Activated CD4-positive, CD25-positive, alpha-beta regulatory T cell (primary cell): Measurements from ENCODE around the gene TASOR2.
A peak's percentile ranks its signal among the peaks of the same experiment; 100 is the strongest.

Experiments used
- DNase-seq, 4 experiments: peaks; one replicate each; lab custom pipeline; 2025; lab: John Stamatoyannopoulos, UW

Gene TASOR2

DNA sequence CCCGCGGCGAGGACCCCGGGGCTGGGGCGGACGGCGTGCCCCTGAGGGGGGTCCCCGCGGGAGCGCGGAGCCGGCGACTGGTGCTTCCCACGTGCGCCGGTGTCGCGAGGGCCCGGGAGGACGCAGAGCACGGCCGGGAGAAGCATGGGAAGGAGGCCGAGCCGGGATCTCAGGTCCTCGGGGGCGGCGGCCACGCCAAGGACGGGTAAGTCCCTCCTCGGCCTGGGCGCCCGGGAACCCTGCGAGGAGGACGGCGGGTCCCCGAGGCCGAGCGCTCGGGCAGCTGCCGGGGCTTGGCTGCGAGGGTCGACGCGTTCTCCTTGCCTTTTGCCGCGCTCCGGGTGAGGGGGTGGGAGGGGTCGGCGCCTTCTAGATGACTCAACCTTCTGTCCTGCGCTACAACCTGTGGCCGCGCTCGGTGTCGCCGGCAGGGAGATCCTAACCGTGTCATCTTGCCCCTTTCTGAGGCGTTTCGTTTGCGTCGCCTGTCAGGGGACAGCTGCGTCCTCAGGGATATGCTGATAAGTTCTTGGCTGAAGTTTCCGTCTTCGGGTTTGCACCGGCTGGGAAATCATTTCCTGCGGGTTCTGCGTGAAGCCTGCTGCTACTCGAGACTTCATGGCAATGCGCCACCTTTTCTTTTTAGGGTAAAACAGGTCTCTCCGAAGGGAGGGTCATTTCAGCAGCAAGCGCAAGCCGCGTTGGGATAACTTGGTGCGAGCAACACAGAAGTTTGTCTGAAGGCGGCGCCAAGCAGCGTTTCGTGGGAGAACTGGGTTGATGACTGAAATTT is 529 bp downstream of the TASOR2 start:
- peak; percentile 35 to 48 (median 38) for DNase-seq

DNA sequence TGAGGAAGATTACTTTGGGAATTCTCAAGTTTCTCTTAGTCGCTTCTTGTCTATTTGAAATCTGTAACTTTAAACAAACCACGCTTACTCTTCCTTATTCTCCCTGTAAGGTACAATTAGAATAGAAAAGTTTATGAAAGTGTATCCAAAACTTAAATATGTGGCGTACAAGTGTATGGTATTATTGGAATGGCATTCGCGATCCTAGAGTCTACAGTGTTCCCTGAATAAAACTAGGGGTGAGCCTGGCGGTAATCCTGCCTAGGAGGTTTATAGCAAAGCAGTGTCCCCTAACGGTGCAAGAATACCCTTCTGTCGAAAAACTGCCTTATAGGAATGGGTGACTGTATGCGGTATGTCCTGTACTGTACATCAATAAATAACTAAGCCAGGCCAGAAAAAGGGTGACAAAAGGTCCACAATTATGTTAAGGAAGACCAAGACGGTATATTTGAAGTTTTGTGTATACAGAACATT is 1.2 kb downstream of the TASOR2 start:
- DNase-seq = no peak

DNA sequence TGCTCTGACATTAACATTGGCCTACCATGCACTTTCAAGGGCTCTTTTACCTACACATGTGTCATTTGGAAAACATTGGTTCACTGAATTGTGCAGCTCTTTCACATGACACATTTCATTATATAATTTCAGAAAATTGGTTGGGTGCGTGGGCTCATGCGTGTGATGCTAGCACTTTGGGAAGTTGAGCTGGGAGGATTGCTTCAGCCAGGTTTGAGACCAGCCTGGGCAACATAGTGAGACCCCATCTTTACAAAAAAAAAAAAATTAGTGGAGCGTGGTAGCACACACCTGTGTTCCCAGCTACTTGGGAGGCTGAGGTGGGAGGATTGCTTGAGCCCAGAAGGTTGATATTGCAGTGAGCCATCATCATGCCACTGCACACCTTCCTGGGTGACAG is 3.9 kb downstream of the TASOR2 start:
- no peak for DNase-seq

DNA sequence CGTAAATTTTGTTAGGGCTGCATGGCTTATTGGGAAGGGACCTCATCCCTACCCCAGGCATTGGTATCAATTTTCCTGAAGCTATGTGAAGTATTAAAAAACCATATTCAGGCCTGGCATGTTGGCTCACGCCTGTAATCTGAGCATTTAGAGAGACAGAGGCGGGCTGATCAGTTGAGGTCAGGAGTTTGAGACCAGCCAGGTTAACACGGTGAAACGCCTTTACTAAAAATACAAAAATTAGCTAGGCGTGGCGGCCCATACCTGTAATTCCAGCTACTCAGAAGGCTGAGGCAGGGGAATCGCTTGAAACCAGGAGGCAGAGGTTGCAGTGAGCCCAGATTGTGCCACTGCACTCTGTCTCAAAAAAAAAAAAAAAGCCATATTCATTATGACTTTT is 7.1 kb downstream of the TASOR2 start:
- DNase-seq = no peak

DNA sequence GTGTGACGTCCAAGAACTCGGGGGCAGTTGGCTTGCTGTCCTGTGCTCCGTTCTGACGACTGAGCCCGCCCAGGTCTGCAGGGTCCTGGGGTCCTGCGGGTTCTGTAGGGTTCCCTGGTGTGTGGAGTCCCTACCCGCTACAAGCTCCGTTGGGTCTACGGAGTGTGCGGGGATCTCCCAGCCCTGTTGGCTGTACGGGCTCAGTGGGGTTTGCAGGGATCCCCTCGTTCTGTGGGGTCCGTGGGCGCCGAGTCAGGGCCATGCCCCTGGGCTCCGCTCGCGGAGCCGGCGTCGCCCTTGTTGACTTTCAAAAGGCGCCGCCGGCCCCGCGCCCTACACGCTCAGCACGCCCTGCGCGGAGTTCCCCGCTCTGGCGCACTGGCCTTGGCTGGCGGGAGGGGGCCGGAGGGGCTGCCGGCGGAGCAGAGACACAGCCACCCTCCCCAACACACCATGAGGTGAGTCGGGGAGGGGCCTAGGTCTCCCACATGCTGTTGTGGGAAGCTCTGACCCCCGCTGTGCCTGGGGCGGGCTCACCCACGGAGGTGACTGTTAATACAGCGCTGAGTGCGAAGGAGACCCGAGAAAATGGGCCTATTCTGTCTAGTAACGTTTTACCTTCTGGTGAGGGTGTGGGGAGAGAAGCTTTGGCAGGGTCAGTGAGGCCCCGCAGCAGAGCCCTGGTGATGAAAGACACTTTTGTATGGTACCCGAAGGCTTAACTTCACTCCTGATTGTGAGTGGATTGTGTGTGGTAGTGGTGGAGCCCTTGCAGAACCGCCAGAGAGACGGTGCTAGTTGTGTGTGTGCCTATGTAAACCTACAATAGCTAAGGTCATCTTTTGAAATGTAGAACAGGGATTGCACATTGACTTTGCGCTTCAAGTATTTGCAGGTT is 8.1 kb downstream of the TASOR2 start:
- peak; percentile 15 to 40 (median 22) for DNase-seq

DNA sequence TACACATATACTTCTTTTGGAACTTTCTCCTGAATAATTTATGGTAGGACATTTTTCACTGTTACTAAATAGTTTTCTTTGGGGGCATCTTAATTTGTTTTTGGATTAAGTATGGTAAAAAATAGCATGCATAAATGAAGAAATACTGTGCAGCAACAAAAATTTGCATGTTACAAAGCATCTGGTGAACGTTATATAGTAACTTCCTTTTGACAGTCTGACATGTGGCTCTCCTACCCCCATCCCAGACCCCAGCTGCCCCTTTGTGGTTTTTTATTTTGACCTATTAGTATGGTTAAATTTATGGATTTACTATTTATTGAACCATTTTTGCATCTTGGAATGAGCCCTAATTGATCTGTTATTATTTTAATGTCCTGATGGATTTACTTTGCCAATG is 9.9 kb downstream of the TASOR2 start:
- no peak for DNase-seq

DNA sequence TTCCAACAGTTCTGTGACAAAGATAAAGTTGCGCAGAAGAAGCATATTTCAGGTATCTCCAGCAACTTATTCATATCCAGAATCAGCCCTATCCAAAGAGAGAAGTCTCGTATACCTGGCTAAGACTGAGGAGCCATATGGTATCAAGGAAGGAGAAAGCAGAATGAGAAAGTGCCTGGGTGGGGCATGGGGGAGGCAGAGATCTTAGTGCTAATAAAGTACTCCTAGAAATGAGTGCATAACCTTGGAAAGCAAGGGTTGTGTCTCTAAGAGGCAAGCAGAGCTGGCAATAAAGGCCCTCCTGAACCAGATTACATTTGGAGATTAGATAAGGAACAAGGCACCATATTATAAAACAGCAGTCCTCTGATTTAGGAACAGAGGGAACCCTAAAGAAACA is 12.7 kb downstream of the TASOR2 start:
- no peak for DNase-seq

DNA sequence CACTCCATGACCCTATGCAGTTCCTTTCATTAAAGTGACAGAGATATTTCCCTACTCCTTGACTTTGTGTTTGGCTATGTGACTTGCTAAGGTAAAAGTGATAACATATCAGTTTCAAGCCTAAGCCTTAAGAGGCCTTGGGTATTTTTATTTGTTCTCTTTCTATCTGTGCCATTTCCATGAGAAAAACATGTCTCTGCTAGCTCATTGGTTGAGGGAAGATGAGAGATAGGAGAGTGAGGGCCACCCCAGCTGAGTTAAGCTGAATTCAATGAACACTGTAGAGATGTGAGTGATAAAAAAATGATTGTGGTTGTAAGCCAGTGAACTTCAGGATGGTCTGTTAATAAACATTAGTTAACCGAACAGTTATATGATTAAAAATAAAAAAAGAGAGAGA is 13.4 kb downstream of the TASOR2 start:
- no peak for DNase-seq

DNA sequence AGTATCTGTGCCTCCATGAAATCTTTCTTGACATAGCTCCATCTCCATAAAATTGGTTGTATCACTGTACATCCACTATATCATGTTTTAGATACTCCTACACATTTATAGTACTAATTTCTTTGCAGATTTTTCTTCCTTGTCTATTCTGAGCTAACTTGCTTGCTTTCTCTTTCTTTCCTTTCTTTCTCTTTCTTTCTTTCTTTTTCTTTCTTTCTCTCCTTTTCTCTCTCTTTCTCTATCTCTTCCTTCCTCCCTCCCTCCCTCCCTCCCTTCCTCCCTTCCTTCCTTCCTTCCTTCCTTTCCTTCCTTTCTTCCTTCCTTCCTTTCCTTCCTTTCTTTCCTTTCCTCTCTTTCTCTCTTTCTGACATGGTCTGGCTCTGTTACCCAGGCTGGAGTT is 23.7 kb downstream of the TASOR2 start:
- DNase-seq = no peak

DNA sequence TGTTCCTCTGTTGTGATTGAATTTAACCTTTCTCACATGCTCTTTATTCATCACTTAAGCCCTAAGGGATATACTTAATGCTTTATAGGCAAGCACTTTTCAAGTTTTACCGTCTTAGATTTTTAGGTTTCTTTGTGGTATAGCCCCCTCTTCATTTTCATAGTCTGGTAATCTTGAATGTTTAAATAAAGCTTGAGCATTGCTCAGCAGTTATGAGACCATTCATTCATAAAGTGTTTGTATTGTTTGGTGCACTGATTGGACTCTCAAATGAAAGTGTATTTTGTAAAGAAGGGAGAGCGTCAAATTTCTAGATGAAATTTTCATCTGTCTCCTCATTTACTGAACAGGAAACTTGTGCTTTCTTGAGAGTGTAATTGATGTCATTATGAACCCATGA is 25.2 kb downstream of the TASOR2 start:
- DNase-seq = no peak

DNA sequence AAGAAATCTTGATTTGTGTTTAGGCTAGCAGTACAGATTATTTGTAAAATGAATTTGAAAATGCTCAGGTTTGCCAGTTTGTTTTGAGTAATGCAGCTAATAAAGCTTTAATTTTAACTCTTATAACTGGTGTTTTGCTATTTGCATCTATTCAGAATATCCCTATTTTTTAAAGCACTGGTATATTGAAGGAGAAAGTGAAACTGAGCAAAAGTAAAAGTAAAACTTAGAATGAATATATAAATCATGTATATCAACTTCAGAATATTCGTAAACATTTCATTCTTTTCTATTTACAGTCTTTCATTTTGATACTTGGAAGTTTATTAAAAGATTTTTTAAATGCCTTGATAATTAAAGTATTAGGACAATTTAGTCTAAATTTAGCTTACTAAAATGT is 26.2 kb downstream of the TASOR2 start:
- no peak for DNase-seq

DNA sequence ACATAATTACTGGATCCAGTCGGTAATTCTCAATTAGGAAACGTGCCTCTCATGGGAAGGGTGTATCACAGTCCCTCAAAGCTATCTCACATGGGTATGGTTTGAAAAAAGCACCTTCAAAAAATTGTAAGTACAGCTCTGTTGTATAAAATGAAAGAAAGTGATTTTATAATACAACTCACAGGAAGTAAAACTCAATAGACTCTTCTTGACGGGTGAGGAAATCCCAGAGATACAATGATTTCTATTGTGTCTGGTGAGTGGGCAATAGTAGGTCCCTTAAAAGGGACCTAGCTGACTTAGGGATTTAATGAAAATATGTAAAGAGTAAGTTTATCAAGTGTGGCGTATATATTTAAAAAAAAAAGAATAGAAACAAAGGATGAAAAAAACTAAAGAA is 27.0 kb downstream of the TASOR2 start:
- no peak for DNase-seq

DNA sequence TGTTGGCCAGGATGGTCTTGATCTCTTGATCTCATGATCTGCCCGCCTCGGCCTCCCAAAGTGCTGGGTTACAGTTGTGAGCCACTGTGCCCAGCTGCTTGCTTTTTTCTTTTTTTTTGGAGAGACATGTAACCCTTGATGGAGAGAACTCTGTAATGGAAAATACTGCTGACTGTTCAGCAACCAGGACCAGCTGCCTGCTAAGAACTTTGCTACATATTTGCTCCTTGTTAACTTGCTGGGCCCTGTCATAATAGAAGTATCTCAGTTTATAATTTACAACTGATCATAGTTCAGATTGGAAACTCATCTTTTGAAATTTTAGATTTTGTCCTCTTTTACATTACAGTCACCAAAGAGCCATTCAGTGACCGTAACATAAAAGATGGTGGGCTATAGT is 34.9 kb downstream of the TASOR2 start:
- DNase-seq = no peak

DNA sequence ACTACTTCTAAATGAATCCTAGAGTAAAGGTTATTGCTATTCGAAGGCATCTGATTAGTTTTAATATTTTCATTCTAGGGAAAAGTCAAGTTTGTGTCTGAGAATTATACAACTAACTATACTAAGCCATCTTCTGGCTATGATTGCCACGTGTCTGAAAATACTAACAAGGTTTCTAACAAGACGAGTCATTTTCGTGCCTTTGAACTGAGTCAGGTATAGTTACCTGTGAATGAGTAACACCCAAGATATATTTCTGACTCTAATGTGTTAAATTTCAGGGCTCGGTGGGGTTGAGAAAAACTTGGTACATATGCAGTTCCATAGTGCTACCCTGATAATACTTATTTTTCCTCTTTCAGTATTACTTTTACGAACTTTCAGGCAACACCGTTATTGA is 35.5 kb downstream of the TASOR2 start:
- DNase-seq = no peak

DNA sequence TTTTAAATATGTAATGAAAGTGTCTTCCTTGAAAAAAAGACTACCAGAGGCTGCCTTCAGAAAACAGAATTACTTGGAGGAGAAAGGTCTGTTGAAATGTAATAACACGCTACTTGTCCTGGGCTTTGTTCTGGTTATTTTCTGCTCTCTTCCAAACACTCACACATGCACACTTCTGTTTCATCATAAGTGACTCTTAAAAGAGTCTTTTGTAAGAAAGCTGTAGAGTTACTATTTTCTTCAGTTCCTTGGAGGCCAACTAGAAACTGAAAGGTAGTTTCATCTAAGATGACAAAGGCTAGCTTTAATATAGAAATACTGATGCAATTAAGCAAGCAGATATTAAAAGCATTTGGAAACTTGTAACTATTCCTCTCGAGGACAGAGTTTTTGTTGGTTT is 39.1 kb downstream of the TASOR2 start:
- no peak for DNase-seq

DNA sequence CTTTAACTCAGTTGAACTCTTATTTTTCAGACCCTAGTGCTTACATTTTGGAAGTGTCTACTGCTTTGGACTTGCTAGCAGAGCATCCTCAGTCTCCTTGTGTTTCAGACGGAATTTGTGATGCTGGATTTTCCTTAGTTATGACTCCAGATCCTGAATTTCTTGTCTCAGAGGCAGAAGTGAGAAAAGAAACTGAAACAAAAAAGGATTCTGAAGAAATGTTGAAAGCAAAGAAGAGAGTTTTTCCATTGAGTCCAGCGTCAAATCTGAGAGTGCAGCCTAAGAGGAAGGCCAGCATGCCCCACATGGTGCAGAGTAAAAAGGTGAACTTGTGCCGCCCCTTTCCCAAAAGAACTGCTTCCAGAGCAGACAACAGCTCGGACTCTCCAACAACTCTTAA is 46.1 kb downstream of the TASOR2 start:
- DNase-seq = no peak

DNA sequence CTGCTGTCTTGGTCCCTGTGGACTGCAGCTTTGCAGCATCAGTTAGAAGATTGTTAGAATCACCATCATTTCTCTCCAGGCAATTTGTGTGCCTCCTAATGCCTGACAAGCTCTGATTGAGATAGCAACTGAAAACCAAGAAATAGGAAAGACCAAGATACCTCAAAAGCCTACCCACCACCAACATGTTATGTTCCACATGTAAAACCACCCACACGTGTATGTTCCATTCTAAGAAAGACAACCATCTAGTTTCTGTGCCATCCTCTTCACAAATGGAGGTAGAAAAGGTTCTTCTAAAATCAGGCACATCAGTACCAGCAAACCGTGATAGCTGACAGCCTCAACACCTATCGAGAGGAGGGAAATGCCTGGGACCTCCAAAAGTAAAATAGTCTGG is 46.9 kb downstream of the TASOR2 start:
- no peak for DNase-seq

DNA sequence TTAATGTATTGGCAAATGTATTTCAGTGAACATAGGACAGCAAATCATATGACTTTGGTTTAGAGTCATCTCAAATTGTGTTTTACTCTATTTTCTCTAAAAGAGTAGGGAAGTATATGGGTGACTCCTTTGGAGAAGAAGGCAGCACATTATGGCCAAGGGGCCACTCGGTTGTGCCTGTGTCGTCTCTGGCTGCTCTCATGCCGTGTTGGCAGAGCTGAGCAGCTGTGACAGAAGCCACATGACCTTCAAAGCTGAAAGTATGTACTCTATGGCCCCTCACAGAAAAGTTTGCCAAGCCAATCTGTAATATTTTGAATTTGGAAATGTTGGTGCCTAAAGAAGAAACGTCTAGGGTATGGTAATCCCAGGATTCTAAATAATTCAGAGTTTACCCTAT is 47.5 kb downstream of the TASOR2 start:
- DNase-seq = no peak
